GM12892 (cell line): ENCODE results near the gene GK.

Experiments used
- POLR2A ChIP-seq: IDR thresholded peaks from 2 replicates; pipeline ENCODE4 v1.6.1; 2011; ENCODE audit warnings: low read depth, low read length, control low read depth
- POLR2AphosphoS5 ChIP-seq: IDR thresholded peaks from 2 replicates; pipeline ENCODE4 v1.6.1; 2011; ENCODE audit warnings: low read depth, low read length, control low read depth
- TAF1 ChIP-seq: IDR thresholded peaks from 2 replicates; pipeline ENCODE4 v1.6.1; 2011; ENCODE audit warnings: low read depth, mild to moderate bottlenecking, control low read depth, low read length, borderline replicate concordance

GRCh38 chrX:30661228-30661627 is 8.0 kb downstream of the GK start:
- TF ChIP-seq POLR2AphosphoS5, result no peak
- no peak for TF ChIP-seq TAF1
- no peak for TF ChIP-seq POLR2A
